Adrenal gland (tissue), 12 donors: ENCODE measurements around the gene BCL2A1. TPM values are rescaled to one million over a fixed set of nuclear protein-coding genes. Genes with fewer than 3 reads are reported as not detected.
A peak's percentile ranks its signal among the peaks of the same experiment; 100 is the strongest.

Source experiments
- DNase-seq, 7 donors: peaks; one replicate each; pipeline ENCODE4 v3.0.0-alpha.2; 2019 to 2020
- H3K27ac ChIP-seq, 5 donors: fragments of 200-600 bp; sonication (generic) in 4 of 5; 1 replicate in 3 of 5; 2 replicates in 2 of 5; pipeline versions ENCODE4 v1.5.1 to v1.8.0; 2016 to 2020; ENCODE audit warnings: mild to moderate bottlenecking in 1 of 5
- H3K27me3 ChIP-seq: fragments of 200-600 bp; 2 replicates; pipeline ENCODE4 v1.8.0; 2021
- H3K36me3 ChIP-seq, 2 donors: fragments of 200-600 bp; replicated peaks in 1 of 2; 1 replicate in 1 of 2; 2 replicates in 1 of 2; pipeline versions ENCODE4 v1.5.1 to v1.8.0; 2018 to 2022
- H3K4me1 ChIP-seq, 2 donors: fragments of 200-600 bp; replicated peaks in 1 of 2; 1 replicate in 1 of 2; 2 replicates in 1 of 2; pipeline versions ENCODE4 v1.5.1 to v1.8.0; 2018 to 2021
- H3K4me3 ChIP-seq, 4 donors: fragments of 200-600 bp; sonication (generic) in 3 of 4; one replicate each; pipeline ENCODE4 v1.5.1; 2016 to 2018
- H3K9me3 ChIP-seq, 3 donors: fragments of 200-600 bp; sonication (generic) in 1 of 3; replicated peaks in 1 of 3; 1 replicate in 2 of 3; 2 replicates in 1 of 3; pipeline versions ENCODE4 v1.5.1 to v1.8.0; 2016 to 2021
- POLR2A ChIP-seq, 2 donors: fragments of 450-650 bp; IDR thresholded peaks; one replicate each; pipeline ENCODE4 v1.6.1; 2017; ENCODE audit warnings: antibody characterized with exemption in 2 of 2, mild to moderate bottlenecking in 2 of 2, moderate library complexity in 1 of 2
- WGBS, 4 donors: extraction: QIAGEN DNeasy Blood & Tissue Kit in 2 of 4; methylation state at CpG; one replicate each; pipeline versions ENCODE4 v1.1.5 to v1.1.7; 2013 to 2017; 5-methylcytosine and 5-hydroxymethylcytosine counted together
- intact Hi-C, 2 donors: fragments of 100-400 bp; cut with DNase I; formaldehyde crosslinking; loops; one replicate each; pipeline versions ENCODE4 v1.14.1 to v1.15.0; 2022 to 2023
- polyA plus RNA-seq, 3 donors: library from polyadenylated mRNA; stranded (reverse); fragments of 200-250 nt in 2 of 3; fragments of 350-450 nt in 1 of 3; fragmentation: Illumina TruSeq in 1 of 3; extraction: RNeasy Lipid Tissue Mini Kit (QIAGEN cat#74804) in 1 of 3; gene quantifications; one replicate each; pipeline ENCODE4 v1.2.3, GENCODE V29; 2013 to 2014
- total RNA-seq, 9 donors: library from RNA; depleted of rRNA in 4 of 9; stranded (reverse); fragments of >200 nt in 4 of 9; fragments of 120-200 nt in 1 of 9; fragmentation: NEBNext Ultra II Directional in 1 of 9; extraction: Animal tissue kit (Norgen Biotek cat#: 25700) in 1 of 9; gene quantifications; one replicate each; pipeline versions ENCODE4 v1.1.0 to v1.2.4, GENCODE V29; 2013 to 2023
- TF ChIP-seq, protein P1 (sequence below), 6 experiments: fragments of 450-650 bp in 4 of 6; fragments of 200-600 bp in 2 of 6; sonication (generic) in 1 of 6; IDR thresholded peaks; 1 replicate in 5 of 6; 2 replicates in 1 of 6; pipeline versions ENCODE4 v1.5.1 to v1.8.0; 2016 to 2021; ENCODE audit warnings: antibody characterized with exemption in 6 of 6, mild to moderate bottlenecking in 2 of 6, moderate library complexity in 1 of 6
- donor health status: healthy with polysubstance abuse.
- donor health status: Bipolar disorder and iron deficiency.
- donor health status: DM: yes; HTN: yes; CAD: no.
- donor health status: DM: no; HTN: no; CAD: no.
- donor health status: DM: no; HTN: no; CAD: no.
- donor health status: DM: yes; HTN: yes; CAD: no.

The BCL2A1 gene
- total and polyA plus RNA-seq, 12 donors, result 0.56 to 19.1 (median 1.4) TPM; not detected in 1

DNA sequence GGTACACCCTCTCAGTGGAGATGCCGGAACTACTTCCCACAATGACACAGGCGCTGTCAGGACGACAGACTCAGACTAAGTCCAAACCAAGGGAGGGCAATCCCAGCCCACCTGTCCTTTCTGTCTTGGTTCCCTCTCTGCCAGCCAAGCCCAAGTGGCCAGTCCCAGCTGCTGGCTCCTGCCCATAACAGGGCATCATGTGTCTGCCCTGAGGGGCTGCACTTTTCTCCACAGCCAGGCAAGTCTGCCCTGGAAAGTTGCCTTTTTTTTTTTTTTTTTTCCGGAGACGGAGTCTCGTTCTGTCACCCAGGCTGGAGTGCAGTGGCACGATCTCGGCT lies 20.0 kb upstream of the BCL2A1 start:
- Histone ChIP-seq H3K9me3 (no peaks in the 10 kb centered on the region), H3K27ac (no peak overlapping the region), H3K4me3 (no peak overlapping the region), H3K4me1 (no peaks in the 10 kb centered on the region), H3K27me3 (no peaks in the 10 kb centered on the region), H3K36me3 (no peaks in the 10 kb centered on the region)
- intact Hi-C loops, result no loop called here
- DNase-seq, result peak in 1 of 7 donors; percentile 18
- TF ChIP-seq, protein P1, sequence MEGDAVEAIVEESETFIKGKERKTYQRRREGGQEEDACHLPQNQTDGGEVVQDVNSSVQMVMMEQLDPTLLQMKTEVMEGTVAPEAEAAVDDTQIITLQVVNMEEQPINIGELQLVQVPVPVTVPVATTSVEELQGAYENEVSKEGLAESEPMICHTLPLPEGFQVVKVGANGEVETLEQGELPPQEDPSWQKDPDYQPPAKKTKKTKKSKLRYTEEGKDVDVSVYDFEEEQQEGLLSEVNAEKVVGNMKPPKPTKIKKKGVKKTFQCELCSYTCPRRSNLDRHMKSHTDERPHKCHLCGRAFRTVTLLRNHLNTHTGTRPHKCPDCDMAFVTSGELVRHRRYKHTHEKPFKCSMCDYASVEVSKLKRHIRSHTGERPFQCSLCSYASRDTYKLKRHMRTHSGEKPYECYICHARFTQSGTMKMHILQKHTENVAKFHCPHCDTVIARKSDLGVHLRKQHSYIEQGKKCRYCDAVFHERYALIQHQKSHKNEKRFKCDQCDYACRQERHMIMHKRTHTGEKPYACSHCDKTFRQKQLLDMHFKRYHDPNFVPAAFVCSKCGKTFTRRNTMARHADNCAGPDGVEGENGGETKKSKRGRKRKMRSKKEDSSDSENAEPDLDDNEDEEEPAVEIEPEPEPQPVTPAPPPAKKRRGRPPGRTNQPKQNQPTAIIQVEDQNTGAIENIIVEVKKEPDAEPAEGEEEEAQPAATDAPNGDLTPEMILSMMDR (IDR thresholded peaks at IDR 0.05), result no peak
- no peak for TF ChIP-seq POLR2A (IDR thresholded peaks at IDR 0.05)
- WGBS, 4 donors, result 91 to 95% (median 92%) methylated on average over 8 of the region's 8 CpGs

DNA sequence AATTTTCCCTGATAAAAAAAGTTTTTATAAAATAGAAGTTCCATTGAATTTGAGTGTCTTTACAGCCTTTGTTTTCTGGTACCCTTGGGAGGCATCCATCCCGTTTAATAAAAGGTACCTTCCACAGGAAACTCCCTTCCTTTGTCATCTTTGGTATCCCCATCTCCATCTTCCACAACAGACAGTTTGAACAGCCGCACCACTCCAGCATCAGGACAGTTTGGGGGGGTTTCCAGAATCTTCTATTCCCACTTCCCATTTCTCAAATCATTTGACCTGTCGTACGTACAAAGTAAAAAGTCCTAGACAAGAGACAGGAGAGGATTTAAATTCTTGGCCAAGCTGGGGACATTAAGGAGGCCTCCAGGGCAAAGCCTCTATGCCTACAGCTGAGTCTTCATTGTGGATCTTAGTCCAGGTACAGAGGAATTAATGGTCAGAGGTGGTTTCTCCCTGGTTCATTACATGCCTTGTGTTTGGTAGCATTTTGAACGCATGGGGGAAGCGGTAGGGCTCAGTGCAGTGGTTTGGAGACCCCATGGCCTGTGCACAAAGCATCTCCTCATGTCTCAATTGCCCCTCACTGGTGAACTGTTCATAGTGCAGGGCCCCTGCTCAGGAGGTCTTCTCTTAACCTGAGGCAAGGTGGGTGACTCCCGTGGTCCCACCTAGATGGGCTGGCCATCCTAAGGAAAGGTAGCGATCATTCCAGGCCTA lies 19.4 kb upstream of the BCL2A1 start:
- H3K36me3 ChIP-seq, result no peaks in the 10 kb centered on the region
- H3K27ac ChIP-seq, result no peak overlapping the region
- H3K9me3 ChIP-seq, result no peaks in the 10 kb centered on the region
- no peak for DNase-seq
- WGBS, 4 donors, result 82 to 85% (median 84%) methylated on average over 7 to 8 of the region's 8 CpGs
- no peak for TF ChIP-seq POLR2A (IDR thresholded peaks at IDR 0.05)
- TF ChIP-seq, protein P1 (IDR thresholded peaks at IDR 0.05), result no peak
- intact Hi-C loops, result no loop called here
- no peaks in the 10 kb centered on the region for H3K27me3 ChIP-seq
- H3K4me1 ChIP-seq, result no peaks in the 10 kb centered on the region
- no peak overlapping the region for H3K4me3 ChIP-seq

DNA sequence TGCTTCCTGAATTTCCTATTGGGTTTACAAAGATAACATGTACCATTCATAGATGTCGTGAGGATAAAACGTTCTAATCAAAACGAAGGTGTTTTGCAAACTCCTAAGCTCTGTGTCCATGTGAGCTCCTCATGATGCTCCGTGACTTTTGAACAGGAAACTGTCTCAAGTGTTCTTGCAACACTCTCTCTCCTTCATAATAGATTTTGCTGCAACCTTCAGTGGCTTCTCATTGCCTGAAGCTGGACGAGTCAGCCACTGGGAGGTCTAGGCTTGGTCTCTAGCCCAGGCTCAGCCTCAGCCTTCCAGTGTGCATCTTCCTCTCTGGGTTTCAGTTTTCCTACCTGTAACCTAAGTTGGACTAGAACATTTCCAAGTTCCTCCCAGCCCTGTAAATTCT lies 18.7 kb upstream of the BCL2A1 start:
- peak in 2 of 7 donors; percentile 19 to 28 for DNase-seq
- Histone ChIP-seq H3K27ac (no peak overlapping the region), H3K4me3 (no peak overlapping the region), H3K27me3 (no peaks in the 10 kb centered on the region), H3K9me3 (no peaks in the 10 kb centered on the region), H3K4me1 (no peaks in the 10 kb centered on the region), H3K36me3 (no peaks in the 10 kb centered on the region)
- intact Hi-C loops, result no loop called here
- no peak for TF ChIP-seq POLR2A (IDR thresholded peaks at IDR 0.05)
- TF ChIP-seq, protein P1 (IDR thresholded peaks at IDR 0.05), result no peak
- WGBS, 4 donors, result 39 to 57% (median 45%) methylated on average over 5 of the region's 5 CpGs

DNA sequence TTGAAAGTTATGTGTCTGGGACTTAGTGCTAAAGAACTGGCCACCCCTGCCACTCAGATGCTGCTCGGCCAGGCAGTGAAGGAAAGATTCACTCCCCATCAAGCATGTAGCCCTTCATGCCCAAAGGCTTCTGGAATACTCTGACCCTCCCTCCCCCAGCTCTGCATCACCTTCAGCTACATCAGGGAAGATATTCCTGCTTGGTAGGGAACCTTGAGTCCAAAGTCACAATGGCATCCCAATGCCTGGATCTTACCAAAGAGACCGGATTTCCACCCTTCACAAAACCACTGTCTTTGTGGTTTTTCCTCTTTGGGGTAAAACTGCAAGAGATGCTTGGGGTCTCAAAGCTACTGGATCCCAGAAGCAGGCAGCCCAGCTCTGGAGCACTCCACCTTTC lies 18.2 kb upstream of the BCL2A1 start:
- Histone ChIP-seq H3K9me3 (no peaks in the 10 kb centered on the region), H3K4me3 (no peak overlapping the region), H3K4me1 (no peaks in the 10 kb centered on the region), H3K27ac (no peak overlapping the region), H3K27me3 (no peaks in the 10 kb centered on the region), H3K36me3 (no peaks in the 10 kb centered on the region)
- intact Hi-C loops, result no loop called here
- peak in 1 of 7 donors; percentile 14 for DNase-seq
- WGBS, 4 donors, result 83 to 86% (median 86%) methylated on average over 2 of the region's 2 CpGs; no CpG with 5 or more reads in 1 of the 4 donors
- no peak for TF ChIP-seq POLR2A (IDR thresholded peaks at IDR 0.05)
- TF ChIP-seq, protein P1 (IDR thresholded peaks at IDR 0.05), result no peak
